ENCODE measurements around the gene PPL.

PPL gene

GRCh38 chr16:4837733-4838501, 99.0 kb downstream of the PPL start:
- Histone ChIP-seq H3K27ac (ENCODE audit: extremely low read depth, low read depth, low read length) (no peak overlapping the region), H3K36me3 (ENCODE audit: control insufficient read depth in 2 of 2, insufficient read depth in 1 of 2, low read length in 2 of 2) (peaks cover 39 to 95% of the 10 kb centered on the region in 2 experiments), H3K9me3 (ENCODE audit: control insufficient read depth, insufficient read depth, low read depth, low read length) (no peaks in the 10 kb centered on the region), H3K4me1 (ENCODE audit: control insufficient read depth, insufficient read depth, low read length) (no peaks in the 10 kb centered on the region), H3K4me3 (ENCODE audit: low read depth, low read length) (no peak overlapping the region)
- CTCF ChIA-PET, result no interaction called here
- POLR2A ChIA-PET, result interaction anchor here (1.4 kb wide), 1 partner anchor 8 kb away, joined by 5 read pairs; no protein-coding TSS in a partner anchor
- TF ChIP-seq ZNF394 (tag by site-specific recombination; IDR thresholded peaks at IDR 0.05; ENCODE audit: borderline replicate concordance) (peak; percentile 91), SALL2 (tag by site-specific recombination; IDR thresholded peaks at IDR 0.05; ENCODE audit: borderline replicate concordance) (no peak), PBX3 (CRISPR knock-in tag; IDR thresholded peaks at IDR 0.05) (no peak), ZXDB (tag by site-specific recombination; IDR thresholded peaks at IDR 0.05) (peak; percentile 48; the same call in 1 of the 2 replicates), ZNF544 (tag by site-specific recombination; IDR thresholded peaks at IDR 0.05) (no peak), ZNF664 (tag by site-specific recombination; IDR thresholded peaks at IDR 0.05) (0 out of 2 replicates have a peak, but pooled peaks have one; percentile 35), ZNF776 (tag by site-specific recombination; IDR thresholded peaks at IDR 0.05; ENCODE audit: borderline replicate concordance) (no peak), GLI2 (tag by site-specific recombination; IDR thresholded peaks at IDR 0.05; ENCODE audit: borderline replicate concordance, low read depth) (peak; percentile 57; the same call in 1 of the 2 replicates), ZNF280C (tag by site-specific recombination; IDR thresholded peaks at IDR 0.05) (no peak), ZNF549 (tag by site-specific recombination; IDR thresholded peaks at IDR 0.05) (no peak), REST (tag by site-specific recombination; IDR thresholded peaks at IDR 0.05) (peak; percentile 34; the same call in 1 of the 2 replicates), ZNF140 (tag by site-specific recombination; IDR thresholded peaks at IDR 0.05) (peak; percentile 57; the same call in 1 of the 2 replicates), ZBTB8A (tag by site-specific recombination; IDR thresholded peaks at IDR 0.05) (peak; percentile 73), ZBTB10 (tag by site-specific recombination; IDR thresholded peaks at IDR 0.05) (no peak), ZNF623 (tag by site-specific recombination; IDR thresholded peaks at IDR 0.05) (peak; percentile 68), ZNF24 (tag by site-specific recombination; IDR thresholded peaks at IDR 0.05) (no peak), ZNF501 (tag by site-specific recombination; IDR thresholded peaks at IDR 0.05) (0 out of 2 replicates have a peak, but pooled peaks have one; percentile 40), AEBP2 (tag by site-specific recombination; IDR thresholded peaks at IDR 0.05; ENCODE audit: borderline replicate concordance) (no peak), MEIS1 (CRISPR knock-in tag; IDR thresholded peaks at IDR 0.05; ENCODE audit: borderline replicate concordance) (no peak), GLIS2 (tag by site-specific recombination; IDR thresholded peaks at IDR 0.05) (no peak), KLF9 (tag by site-specific recombination; IDR thresholded peaks at IDR 0.05; ENCODE audit: low read depth) (no peak), ZNF639 (tag by site-specific recombination; IDR thresholded peaks at IDR 0.05) (peak; percentile 38; the same call in 1 of the 2 replicates), ZFP37 (tag by site-specific recombination; IDR thresholded peaks at IDR 0.05) (0 out of 2 replicates have a peak, but pooled peaks have one; percentile 36), ZNF626 (tag by site-specific recombination; IDR thresholded peaks at IDR 0.05) (no peak)

Data from HEK293 (cell line).